GM12872 (cell line): ENCODE measurements around the gene WFIKKN2.

Source experiments
- TF ChIP-seq, protein P1 (sequence below): IDR thresholded peaks from 3 replicates; pipeline ENCODE4 v1.5.1; 2011; ENCODE audit warnings: low read depth, mild to moderate bottlenecking, low read length, moderate library complexity; ENCODE audit not compliant: insufficient read depth

The WFIKKN2 gene

DNA sequence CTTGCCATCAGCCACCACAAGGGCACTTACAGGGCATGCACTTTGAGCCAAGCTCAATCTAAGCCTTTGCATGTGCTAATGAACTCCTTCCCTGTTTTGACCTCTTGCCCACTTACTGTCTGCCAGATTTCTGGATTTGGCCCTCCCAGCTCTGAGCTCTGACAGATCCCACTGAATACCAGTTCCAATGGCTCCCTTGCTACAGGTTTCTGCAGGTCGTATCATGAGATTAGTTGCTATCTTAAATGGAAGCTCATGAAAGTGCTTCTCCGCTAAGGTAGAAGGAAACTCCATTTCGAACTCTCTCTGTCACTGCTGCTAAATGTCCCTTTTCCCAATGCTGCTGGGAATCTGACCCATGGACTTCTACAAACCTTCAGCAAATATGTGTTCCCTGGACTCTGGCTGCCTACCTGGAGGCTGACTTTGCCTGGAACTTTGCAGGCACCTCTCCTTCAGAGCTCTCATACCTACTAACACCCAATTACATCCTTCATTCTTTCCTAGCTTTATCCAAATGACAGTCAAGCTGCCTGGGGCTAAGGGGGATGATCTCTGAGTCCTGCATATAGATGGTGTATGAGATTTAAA is 54.2 kb downstream of the WFIKKN2 start:
- TF ChIP-seq, protein P1, sequence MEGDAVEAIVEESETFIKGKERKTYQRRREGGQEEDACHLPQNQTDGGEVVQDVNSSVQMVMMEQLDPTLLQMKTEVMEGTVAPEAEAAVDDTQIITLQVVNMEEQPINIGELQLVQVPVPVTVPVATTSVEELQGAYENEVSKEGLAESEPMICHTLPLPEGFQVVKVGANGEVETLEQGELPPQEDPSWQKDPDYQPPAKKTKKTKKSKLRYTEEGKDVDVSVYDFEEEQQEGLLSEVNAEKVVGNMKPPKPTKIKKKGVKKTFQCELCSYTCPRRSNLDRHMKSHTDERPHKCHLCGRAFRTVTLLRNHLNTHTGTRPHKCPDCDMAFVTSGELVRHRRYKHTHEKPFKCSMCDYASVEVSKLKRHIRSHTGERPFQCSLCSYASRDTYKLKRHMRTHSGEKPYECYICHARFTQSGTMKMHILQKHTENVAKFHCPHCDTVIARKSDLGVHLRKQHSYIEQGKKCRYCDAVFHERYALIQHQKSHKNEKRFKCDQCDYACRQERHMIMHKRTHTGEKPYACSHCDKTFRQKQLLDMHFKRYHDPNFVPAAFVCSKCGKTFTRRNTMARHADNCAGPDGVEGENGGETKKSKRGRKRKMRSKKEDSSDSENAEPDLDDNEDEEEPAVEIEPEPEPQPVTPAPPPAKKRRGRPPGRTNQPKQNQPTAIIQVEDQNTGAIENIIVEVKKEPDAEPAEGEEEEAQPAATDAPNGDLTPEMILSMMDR, result no peak

DNA sequence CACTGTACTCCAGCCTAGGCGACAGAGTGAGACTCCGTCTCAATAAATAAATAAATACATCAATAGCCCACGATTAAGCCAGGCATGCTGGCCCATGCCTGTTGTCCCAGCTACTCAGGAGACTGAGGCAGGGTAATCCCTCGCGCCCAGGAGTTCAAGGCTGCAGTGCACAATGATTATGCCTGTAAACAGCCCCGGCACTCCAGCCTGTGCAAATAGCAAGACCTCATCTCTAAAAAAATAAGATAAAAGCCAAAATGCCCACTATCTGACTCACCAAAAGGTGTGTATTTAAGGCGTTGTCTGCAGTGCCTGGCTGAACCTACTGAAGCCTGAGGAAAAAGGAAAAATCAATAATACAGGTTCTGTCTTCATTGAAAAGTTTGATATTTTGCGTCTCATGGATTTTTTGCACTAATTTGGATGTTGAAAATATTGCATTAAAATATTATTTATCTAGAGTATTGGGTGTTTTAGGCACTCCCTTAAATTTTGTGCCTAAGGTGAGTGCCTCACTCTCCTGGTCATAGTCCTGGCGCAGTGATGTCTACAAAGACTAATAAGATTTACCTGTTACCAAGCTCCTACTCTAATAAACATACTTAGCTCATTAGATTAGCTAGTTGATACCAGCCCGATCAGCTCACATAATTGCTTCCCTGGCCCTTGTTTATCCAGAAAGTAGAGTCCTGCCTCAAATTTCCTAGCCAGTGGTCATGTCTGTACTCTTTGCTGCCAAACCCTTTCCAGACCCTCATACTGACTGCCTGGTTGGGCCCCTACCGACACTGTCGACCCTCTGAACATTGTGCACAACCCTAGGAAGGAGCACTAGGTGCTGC is 55.5 kb downstream of the WFIKKN2 start:
- TF ChIP-seq, protein P1, result no peak

DNA sequence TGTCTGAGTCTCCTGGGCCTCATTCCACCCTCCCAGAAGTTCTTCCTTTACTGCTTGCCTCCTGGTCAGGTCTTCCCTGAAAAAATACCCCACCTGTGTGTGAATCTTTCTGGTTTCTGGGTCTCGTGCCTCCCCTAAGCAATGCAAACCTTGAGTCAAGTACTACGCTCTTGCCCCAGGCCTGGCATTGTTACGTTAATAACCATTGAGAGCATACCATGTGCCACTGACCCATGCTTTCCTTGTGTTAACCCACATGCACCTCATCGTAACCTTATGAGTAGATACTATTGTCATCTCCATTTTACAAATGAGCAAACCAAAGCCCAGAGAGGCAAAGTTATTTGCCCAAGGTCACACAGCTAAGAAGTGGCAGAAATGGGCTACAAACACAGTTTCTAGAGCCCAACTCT is 56.2 kb downstream of the WFIKKN2 start:
- TF ChIP-seq, protein P1, result no peak
